Measurements from ENCODE around the gene ELK1.

DNA sequence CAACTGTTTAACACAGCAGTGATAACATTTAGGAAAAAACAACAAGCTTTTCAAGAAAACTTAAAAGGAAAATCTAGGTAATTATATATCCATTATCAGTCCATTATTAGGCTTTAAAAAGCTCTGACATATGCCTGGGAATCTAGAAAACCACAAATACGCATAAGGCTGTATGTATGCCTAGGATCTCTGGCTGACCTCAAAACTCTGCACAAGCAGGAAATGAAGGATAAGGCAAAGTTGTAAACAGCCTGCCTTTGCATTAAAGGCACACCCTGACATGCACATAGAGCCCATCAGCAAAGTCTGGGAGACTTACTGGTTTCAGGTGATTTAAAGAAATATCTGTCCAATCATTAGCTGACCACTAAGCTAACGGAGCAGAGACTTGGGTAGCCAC, 54.1 kb downstream of the ELK1 start:
- TF ChIP-seq POLR2A (IDR thresholded peaks at IDR 0.05) (no peak), CTCF (IDR thresholded peaks at IDR 0.05) (no peak)

Data from right lobe of liver (tissue), 4 donors.